NOMO-1 treated with dmso at 0.1 percent for 144 hours (cell line): ENCODE measurements around the gene DTNA.
"Not testable (repeated sequence)": the region's sequence is repeated elsewhere in the genome, so short reads cannot be mapped to it uniquely, and the experiment has no call there.

ENCODE experiments used
- DNase-seq: peaks from one replicate; lab custom pipeline; 2025; ENCODE audit not compliant: unreplicated experiment; lab: John Stamatoyannopoulos, UW

Gene DTNA

GRCh38 chr18:34723143-34723542 lies 13.0 kb downstream of the DTNA start:
- DNase-seq, result no peak

- DNase-seq, result not testable (repeated sequence)
These were observed 15.6 kb downstream of the DTNA start for GRCh38 chr18:34725737-34726136.

GRCh38 chr18:34726286-34727004 lies 16.3 kb downstream of the DTNA start:
- DNase-seq, result no peak

- DNase-seq, result no peak
These were observed 19.2 kb downstream of the DTNA start for GRCh38 chr18:34729264-34729663.

- DNase-seq, result no peak
These were observed 19.8 kb downstream of the DTNA start for GRCh38 chr18:34729740-34730355.

GRCh38 chr18:34730774-34731173 lies 20.7 kb downstream of the DTNA start:
- no peak for DNase-seq

- no peak for DNase-seq
These were observed 24.0 kb downstream of the DTNA start for GRCh38 chr18:34734056-34734455.

- not testable (repeated sequence) for DNase-seq
These were observed 24.4 kb downstream of the DTNA start for GRCh38 chr18:34734526-34734925.

- DNase-seq, result no peak
These were observed 28.2 kb downstream of the DTNA start for GRCh38 chr18:34738175-34738894.

GRCh38 chr18:34740101-34740500 lies 30.0 kb downstream of the DTNA start:
- DNase-seq, result no peak

- no peak for DNase-seq
These were observed 30.6 kb downstream of the DTNA start for GRCh38 chr18:34740724-34741123.

- no peak for DNase-seq
These were observed 31.3 kb downstream of the DTNA start for GRCh38 chr18:34741401-34741800.

GRCh38 chr18:34742891-34743341 lies 32.8 kb downstream of the DTNA start:
- DNase-seq, result no peak

- no peak for DNase-seq
These were observed 34.5 kb downstream of the DTNA start for GRCh38 chr18:34744569-34744968.

GRCh38 chr18:34746614-34747013 lies 36.5 kb downstream of the DTNA start:
- no peak for DNase-seq

GRCh38 chr18:34749721-34750120 lies 39.6 kb downstream of the DTNA start:
- no peak for DNase-seq

GRCh38 chr18:34752056-34752455 lies 42.0 kb downstream of the DTNA start:
- DNase-seq, result no peak

- DNase-seq, result no peak
These were observed 44.2 kb downstream of the DTNA start for GRCh38 chr18:34754300-34754699.

- DNase-seq, result no peak
These were observed 47.6 kb downstream of the DTNA start for GRCh38 chr18:34757666-34758065.

GRCh38 chr18:34758378-34758948 lies 48.4 kb downstream of the DTNA start:
- no peak for DNase-seq

- DNase-seq, result no peak
These were observed 50.3 kb downstream of the DTNA start for GRCh38 chr18:34760444-34760843.

GRCh38 chr18:34764451-34764850 lies 54.4 kb downstream of the DTNA start:
- DNase-seq, result no peak
